CD4-positive, alpha-beta T cell treated with Interleukin-17A for 1 hour (primary cell): ENCODE results near the gene ZC3H12D.
"Not testable (repeated sequence)": the region's sequence is repeated elsewhere in the genome, so short reads cannot be mapped to it uniquely, and the experiment has no call there.

ENCODE experiments used
- DNase-seq: peaks from one replicate; pipeline ENCODE4 v3.0.0-alpha.2; 2020

ZC3H12D gene

DNA sequence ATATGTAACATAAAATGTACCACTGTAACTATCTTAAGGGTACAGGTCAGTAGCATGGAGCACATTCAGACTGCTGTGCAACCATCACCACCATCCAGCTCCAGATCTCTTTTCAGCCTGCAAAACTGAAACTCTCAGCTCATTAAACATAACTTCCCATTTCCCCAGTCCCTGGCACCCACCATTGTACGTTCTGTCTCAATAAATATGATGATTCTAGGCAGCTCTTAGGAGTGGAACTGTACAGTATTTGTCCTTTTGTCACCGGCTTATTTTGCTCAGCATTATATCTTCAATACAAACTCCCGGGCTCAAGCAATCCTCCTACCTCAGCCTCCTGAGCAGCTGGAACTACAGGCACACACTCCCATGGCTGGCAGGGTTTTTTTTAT lies 1.5 kb downstream of the ZC3H12D start:
- DNase-seq: peak; percentile 53

DNA sequence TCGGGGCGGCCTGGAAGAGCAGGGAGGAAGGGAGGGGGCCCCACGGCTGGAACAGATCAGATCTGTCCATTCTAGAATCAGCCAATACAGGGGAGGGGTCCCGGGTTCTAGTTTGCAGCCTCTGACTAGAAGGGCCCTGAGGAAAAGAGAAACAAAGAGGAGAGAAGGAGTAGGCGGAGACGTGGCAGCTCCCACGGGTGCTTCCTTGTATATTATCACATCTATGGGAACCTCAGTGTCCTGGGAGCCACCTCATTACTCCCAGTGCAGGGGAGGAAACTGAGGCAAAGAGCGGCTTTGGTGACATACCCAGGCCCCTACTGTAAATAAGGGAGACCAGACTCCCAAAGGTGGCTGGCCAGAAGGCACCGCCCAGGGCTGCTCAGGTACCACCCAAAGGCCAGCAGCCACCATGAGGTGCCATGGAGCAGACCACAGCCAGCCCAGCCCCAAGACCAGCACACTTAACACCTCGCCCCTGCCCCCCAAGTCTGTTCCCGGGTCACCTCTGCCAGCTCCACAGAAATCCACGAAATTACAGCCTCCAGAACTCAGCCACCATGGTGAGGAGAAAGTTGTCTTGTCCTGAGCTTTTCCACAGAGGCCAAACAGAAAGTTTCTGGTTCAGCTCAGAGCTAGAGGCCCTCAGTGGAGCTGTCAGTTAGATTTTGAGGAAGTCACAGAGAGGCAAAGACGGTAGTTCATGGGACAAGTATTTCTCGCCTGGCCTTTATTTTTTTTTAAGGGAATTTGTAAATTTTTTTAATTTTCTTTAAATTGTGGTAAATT lies 2.1 kb downstream of the ZC3H12D start:
- peak; percentile 58 for DNase-seq

DNA sequence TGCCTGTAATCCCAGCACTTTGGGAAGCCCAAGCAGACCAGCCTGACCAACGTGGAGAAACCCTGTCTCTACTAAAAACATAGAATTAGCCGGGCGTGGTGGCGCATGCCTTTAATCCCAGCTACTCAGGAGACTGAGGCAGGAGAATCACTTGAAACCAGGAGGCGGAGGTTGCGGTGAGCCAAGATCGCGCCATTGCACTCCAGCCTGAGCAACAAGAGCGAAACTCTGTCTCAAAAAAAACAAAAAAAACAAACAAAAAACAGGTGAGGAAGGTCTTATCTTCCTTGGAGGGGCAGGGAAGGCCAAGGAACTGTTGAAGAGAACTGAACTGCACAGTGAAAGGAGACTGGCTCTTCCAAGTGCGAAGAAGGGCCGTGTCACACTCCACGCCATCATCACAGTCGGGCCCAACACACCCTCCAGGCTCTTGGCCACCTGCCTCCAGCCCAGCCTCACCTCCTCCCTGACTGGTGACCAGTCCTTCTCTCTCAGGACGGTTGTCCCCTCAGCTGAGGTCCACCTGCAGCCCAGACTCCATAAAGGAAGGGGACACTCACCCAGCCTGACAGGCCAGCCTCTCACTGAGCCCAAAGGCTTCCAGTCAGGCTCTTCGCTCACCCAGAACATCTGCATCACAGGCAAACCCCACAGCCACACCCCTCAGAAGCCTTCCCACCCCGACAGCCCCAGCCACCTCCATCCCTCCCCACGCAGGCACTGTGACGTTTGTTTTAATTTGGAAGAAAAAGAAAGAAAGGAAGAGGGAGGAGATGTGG lies 4.1 kb downstream of the ZC3H12D start:
- DNase-seq: peak; percentile 84

DNA sequence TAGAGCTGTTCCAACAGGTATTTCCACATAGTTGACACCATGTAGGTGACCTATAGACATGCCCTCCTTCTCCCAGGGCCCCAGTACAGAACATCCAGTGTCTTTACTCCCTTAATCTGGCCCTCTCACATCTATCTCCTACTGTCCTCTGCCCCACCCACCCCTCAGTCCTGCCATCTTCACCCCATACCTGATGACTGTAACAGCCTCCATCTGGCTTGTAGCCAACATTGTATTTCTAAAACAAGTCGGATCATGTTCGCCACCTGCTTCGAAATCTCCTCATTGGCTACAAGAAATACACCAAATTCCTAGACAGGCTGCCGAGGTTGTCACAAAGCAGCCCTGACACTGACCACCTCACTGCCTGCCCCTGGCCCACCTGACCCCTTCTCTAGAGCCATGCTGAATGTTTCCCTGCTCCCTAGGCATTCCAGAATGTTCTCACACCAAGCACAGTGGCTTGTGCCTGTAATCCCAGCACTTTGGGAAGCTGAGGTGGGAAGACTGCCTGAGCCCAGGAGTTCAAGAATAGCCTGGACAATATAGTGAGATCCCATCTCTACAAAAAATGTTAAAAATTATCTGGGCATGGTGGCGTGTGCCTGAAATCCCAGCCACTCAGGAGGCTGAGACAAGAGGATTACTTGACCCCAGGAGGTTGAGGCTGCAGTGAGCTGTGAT lies 6.0 kb downstream of the ZC3H12D start:
- no peak for DNase-seq

DNA sequence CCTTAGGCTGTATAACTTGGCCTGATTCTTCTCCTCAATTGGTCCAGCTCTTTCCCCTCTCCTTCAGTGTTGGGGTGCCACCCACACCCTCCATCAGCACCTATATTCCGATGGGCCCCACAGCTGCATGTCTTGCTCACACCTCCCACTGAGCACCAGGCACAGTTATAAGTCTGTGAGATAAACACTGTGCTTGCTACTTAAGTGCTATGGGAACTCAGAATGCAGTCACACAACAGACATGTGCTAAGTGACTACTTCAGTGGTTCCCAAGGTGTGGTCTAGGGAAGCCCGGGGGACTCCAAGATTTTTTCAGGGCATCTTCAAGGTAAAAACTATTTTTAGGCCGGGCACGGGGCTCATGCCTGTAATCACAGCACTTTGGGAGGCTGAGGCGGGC lies 7.3 kb downstream of the ZC3H12D start:
- DNase-seq: no peak

DNA sequence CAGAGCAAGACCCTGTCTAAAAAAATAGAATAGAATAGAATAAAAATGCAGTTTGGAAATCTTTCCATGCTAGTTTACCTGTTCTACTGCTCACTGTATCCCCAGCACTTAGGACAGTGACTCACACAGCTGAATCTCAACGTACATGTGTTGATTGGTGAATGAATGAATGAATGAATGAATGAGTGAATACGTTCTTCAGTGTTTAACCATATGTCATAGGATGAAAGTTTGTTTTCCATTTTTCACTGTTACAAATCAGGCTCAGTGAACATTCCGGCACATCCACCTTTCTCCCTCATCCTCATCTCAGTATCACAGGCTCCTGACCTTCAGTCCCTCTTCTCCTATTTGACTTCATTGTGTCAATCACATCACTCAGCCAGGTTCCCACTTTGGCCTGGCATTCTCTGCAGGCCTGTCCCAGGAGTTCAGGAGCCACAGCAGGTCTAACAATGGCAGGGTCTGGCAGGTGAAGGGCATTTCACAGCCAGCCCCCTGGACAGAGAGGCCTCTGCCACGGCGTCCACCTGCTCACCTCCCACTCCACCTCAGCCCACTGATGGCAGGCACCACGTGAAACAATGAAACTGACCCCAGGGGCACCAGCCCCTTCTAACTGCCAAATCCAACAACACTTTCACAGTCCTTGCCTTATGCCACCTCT lies 7.9 kb downstream of the ZC3H12D start:
- DNase-seq: no peak

DNA sequence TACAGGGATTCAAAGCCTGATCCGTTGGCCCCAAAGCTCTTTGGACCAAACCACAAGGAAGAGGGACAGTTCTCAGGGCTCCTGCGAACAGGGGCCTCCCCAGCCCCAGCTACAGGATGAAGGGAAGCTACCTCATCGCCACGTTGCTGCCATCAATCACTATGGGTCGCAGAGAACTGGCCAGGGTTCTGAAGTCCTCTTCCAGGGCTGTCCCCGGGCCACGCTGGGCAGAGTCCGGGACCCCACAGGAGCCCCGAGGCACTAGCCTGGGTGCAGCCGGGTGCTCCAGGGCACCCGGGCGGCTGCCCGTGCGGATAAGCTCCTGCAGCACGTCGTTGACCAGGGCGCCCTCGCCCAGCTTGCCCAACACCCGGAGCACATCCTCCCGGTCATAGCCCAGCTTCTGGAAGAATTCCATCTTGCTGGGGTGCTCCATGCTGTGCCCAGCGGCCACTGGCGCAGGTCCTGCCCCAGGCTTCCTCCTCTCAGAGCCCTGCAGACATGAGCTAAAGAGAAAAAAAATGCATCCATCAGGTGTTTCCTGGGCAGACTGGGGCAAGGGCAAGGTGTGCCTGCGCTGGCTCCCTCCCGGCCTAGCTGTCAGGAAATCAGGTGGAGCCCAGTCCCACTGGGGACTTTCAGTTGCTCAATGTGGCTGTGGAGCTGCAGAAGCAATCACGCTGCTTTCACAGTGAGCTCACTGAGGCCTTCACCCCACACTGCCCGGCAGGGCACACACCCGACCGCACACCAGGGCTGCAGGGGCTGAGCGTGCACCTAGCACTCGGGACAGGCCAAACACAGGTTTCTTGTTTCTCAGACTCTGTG lies 10.5 kb downstream of the ZC3H12D start:
- DNase-seq: no peak

DNA sequence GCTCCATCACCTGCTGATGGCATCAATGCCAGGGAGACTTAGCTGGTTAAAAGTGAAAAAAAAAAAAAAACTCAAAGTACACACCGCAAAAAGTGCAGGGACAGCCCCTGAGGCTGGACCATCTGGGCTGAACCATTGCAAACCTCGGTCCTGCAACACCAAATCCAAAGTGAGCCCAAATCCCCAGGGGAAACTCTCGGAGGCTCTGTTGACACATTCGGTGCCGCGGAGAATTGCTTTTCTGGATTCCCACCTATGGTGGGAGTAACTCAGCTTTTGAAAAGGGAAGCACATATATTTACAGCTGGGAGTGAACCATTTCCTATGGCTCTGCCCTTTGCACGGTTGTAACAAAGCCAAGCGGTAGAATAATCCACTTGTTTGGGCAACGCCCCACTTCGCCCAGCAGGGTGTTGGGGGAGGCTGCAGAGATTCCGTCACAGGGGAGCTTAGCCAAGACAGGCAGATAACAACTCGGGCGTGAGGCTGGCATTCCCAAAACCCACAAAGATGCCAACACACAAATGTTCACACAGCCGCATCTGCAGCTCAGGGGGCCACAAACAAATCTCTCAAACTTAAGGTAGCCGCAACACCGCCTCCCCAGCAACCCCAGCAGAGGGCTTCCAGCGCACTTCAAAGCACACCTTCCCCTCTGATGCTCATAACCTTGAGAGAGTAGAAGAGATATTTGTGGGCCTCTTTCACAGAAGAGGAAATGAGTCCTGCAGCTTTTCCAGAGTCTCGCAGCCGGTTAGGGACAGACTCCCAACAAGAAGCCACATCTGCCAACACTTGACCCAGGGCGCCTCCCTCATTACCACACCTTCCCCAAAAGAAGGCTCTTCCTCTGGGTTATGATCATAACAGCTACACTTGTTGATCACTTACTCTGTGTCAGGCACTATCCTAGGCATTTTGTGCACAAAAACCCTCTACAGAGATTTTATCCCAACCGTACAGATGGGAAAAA lies 11.4 kb downstream of the ZC3H12D start:
- DNase-seq: peak; percentile 43

DNA sequence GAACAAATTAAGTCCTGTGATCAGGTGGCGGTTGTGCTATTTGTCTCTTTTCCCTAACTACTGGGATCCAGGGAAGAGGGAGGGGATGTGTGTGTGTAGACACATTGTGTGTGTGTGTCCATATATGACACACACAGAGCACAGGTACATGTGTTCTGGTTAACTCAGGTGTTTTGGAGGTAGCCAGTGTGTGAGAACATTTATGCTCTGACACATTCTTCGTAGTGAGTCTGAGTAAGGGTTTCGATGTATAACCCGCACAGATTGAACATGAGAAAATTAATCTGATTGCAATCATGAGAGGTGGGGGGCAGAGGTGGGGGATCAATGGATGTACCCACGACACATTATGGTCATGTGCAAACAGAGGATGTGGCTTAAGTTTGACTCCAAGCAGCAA lies 12.6 kb downstream of the ZC3H12D start:
- no peak for DNase-seq

DNA sequence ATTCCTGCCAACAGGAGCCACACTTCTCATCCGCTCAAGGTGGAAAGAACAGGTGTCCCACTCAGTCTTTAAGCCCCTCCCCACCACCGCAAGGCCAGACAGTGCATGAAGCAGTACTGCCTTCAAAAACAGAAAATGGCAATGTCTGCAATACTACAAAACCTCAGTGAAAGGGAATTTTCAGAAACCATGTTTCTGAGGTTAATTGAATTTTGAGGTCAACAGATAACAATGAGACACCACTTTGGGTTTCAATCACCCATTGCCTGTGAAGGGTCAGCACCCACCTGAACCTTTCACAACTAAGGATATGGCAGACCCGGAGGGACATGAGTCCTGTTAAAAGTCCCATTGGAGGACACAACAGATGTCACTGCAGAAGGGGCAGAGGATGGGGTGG lies 13.0 kb downstream of the ZC3H12D start:
- DNase-seq: peak; percentile 52

DNA sequence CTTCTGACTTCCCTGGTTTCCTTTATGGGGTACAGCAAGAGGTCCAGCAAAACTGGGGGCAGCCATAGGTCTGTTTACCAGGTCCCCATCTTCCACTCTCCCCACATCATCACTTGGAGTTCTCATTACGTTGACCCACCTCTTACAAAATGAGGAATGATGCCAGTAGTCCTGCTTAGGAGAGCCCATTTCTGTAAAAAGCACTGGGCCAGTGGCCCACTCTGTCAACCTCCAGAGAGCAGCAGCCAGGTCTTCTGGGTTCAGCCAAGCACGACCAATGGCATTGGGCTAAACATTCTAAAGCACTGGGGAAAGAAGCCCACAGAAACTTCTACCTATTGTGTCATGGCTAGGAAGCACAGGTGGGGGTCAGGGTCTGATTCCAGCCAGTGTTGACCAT lies 13.9 kb downstream of the ZC3H12D start:
- no peak for DNase-seq

DNA sequence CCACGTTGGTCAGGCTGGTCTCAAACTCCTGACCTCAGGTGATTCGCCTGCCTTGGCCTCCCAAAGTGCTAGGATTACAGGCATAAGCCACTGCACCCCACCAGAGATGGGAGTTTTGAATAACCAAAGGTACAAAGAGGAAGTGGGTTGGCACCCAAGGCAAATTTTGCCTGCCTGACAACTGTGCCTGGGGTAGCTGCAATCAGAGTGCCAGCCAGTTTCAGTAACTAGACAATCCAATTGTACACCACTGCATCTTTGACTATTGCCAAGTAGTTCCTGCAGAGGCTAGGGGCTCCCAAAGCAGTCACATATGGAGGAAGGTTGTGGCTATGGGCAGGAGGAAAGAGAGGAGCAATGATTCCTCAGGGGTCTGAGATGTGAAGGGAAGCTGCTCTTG lies 16.6 kb downstream of the ZC3H12D start:
- no peak for DNase-seq

DNA sequence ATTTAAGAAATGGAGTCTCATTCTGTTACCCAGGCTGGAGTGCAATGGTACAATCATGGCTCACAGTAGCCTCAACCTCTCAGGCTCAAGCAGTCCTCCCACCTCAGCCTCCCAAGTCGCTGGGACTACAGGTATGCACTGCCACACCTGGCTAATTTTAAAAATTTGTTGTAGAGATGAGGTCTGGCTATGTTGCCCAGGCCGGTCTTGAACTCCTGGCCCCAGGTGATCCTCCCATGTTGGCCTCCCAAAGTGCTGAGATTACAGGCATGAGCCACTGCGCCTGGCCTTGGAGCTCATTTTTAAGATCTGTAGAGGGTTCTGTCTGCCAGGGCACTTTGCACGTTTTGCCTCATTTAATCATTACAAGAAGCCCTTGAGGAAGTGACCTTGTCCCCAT lies 17.5 kb downstream of the ZC3H12D start:
- DNase-seq: no peak

DNA sequence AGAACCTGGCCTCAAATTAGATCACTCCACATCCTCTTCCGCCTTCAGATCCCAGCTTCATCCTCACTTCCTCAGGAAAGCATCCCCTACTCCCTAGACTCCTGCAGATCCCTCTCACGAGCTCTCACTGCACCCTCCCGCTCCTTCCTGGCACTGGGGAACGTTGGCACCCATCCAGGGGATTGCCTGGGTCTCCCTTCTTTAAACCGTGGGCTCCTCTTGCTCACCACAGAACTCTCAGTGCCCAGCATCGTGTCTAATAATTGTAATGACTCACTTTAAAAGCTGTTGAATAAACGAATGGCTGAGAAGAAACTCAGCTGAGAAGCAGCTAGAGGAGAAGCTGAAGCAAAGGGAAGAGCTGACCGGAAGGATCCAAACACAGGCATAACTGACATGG lies 20.4 kb downstream of the ZC3H12D start:
- no peak for DNase-seq

DNA sequence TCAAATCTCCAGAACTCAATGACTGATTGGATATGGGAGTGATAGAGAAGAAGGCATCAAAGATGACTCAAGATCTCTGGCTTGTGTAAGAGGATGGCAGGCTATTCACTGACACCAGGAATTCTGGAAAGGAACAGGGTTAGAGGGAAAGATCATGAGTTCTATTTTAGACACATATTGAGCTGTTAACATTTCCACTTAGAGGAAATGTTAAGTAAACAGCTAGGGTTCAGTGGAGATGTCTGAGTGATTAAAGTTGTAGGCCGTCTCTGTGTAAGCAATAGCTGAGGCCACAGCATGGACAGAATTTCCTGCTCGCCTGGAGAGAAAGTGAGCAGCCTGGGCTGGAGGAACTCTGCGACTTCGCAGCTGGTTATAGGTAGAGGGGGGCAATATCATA lies 21.0 kb downstream of the ZC3H12D start:
- no peak for DNase-seq

DNA sequence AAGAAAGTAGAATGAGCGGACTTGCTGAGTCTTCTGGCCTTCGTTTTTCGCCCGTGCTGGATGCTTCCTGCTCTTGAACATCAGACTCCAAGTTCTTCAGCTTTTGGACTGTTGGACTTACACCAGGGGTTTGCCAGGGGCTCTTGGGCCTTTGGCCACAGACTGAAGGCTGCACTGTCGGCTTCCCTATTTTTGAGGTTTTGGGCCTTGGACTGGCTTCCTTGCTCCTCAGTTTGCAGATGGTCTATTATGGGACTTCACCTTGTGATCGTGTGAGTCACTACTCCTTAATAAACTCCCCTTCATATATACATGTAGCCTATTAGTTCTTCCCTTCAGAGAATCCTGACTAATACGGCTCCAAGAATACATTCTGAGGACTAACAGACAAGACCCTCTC lies 22.1 kb downstream of the ZC3H12D start:
- not testable (repeated sequence) for DNase-seq

DNA sequence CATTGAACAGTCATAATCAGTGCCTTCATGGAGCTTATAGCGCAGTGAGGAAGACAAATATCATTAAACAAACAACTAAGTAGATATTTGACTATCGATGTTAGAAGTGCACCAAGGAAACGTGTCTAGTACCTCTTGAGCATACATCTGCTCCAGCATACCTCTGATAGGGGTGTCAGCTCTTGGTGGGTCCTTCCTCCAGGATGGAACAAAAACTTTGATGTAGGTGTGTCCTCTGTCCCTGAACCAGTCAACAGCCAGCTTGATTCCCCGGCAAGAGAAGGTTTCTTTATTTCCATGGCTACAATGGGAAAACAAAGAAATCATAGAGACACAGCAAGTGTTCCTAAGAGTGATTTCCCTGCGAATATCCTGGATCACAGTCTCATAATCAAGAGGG lies 23.1 kb downstream of the ZC3H12D start:
- DNase-seq: no peak

DNA sequence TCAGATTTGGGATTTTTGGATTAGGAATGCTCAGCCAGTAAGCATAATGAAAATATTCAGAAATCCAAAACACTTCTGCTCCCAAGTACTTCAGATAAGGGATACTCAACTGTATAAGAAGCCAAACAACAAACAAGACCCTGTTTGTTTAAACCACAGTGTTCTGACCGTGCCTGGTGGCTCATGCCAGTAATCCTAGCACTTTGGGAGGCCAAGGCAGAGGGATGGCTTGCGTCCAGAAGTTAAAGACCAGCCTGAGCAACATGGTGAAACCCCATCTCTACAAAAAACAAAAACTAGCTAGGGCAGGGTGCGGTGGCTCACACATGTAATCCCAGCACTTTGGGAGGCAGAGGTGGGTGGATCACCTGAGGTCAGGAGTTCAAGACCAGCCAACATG lies 24.6 kb downstream of the ZC3H12D start:
- DNase-seq: not testable (repeated sequence)

DNA sequence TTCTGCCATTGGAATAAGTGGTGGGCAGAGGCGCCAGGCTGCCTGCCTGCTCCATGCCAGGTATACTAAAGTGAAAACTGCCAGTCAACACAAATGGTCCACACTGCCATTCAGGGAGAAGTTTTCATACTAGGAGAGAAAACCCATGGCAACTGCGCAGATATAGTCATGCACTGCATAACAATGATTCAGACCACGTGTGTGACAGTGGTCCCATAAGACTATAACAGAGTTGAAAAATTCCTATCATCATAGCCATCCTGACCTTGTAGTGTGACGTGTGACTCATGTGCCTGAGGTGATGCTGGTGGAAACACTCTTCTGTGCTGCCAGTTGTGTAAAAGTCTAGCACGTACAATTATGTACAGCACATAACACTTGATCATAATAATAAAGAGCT lies 25.1 kb downstream of the ZC3H12D start:
- DNase-seq: no peak

DNA sequence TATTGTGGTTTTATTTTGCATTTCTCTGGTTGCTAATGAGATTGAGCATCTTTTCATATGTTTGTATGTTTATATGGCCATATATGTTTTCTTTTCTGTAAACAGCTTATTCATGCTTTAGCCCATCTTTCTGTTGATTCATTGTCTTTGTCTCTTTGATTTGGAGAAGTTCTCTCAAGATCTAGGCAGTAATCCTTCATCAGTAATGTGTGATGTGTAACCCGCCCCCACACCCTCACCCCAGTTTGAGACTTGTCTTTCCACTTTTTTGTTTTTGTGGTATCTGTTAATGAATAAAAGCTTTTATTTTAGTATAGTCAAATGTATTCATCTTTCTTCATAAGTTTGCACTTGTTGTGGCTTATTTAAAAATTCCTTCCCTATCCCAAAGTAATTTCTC lies 26.0 kb downstream of the ZC3H12D start:
- DNase-seq: no peak

DNA sequence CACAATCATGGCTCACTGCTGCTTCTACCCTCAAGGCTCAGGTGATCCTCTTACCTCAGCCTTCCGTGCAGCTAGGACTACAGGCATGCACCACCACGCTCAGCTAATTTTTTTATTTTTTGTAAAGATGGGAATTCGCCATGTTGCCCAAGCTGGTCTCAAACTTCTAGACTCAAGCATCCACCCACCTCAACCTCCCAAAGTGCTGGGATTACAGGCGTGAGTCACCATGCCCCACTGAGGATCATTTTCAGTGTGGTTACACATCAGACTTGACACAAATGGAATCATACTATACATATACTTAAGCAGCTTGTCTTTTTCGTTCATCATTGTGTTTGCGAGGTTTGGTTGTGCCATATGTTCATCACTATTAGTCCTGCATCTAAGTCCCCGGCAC lies 26.6 kb downstream of the ZC3H12D start:
- DNase-seq: no peak
